Gastroesophageal sphincter (tissue), 3 donors: Measurements from ENCODE around the gene PARN.
"Not testable (repeated sequence)": the region's sequence is repeated elsewhere in the genome, so short reads cannot be mapped to it uniquely, and the experiment has no call there.

ENCODE experiments used
- POLR2A ChIP-seq, 2 donors: fragments of 450-650 bp; IDR thresholded peaks; one replicate each; pipeline ENCODE4 v1.6.1; 2017; ENCODE audit warnings: antibody characterized with exemption in 2 of 2, mild to moderate bottlenecking in 2 of 2, moderate library complexity in 1 of 2
- TF ChIP-seq, protein P1 (sequence below), 4 experiments: fragments of 200-600 bp in 2 of 4; fragments of 450-650 bp in 2 of 4; sonication (generic) in 1 of 4; IDR thresholded peaks; one replicate each; pipeline ENCODE4 v1.5.1; 2017 to 2019; ENCODE audit warnings: antibody characterized with exemption in 4 of 4, mild to moderate bottlenecking in 2 of 4, moderate library complexity in 2 of 4

DNA sequence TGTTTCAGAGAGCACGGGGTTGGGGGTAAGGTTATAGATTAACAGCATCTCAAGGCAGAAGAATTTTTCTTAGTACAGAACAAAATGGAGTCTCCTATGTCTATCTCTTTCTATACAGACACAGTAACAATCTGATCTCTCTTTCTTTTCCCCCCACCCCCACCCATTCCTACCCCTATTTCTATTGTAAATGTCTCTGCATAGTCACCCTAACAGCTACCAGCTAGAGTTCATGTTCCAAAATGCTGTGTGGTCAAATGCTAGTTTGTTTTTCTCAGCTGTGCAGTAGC is 6.8 kb upstream of the PARN start:
- TF ChIP-seq, protein P1, sequence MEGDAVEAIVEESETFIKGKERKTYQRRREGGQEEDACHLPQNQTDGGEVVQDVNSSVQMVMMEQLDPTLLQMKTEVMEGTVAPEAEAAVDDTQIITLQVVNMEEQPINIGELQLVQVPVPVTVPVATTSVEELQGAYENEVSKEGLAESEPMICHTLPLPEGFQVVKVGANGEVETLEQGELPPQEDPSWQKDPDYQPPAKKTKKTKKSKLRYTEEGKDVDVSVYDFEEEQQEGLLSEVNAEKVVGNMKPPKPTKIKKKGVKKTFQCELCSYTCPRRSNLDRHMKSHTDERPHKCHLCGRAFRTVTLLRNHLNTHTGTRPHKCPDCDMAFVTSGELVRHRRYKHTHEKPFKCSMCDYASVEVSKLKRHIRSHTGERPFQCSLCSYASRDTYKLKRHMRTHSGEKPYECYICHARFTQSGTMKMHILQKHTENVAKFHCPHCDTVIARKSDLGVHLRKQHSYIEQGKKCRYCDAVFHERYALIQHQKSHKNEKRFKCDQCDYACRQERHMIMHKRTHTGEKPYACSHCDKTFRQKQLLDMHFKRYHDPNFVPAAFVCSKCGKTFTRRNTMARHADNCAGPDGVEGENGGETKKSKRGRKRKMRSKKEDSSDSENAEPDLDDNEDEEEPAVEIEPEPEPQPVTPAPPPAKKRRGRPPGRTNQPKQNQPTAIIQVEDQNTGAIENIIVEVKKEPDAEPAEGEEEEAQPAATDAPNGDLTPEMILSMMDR (IDR thresholded peaks at IDR 0.05): not testable (repeated sequence)
- not testable (repeated sequence) for TF ChIP-seq POLR2A (IDR thresholded peaks at IDR 0.05)
